ENCODE measurements around the gene UBQLN2. TPM values are rescaled to one million over a fixed set of nuclear protein-coding genes. Genes with fewer than 3 reads are reported as not detected.

The UBQLN2 gene
- polyA plus RNA-seq, 4 donors: 44.2 to 51.1 (median 49.4) TPM

Other genes with a start within 250 kb of the UBQLN2 start
- 100 to 1,000 TPM in 3 of 4 donors, 10 to 100 TPM in 1; 99.9 to 126 (median 110) TPM for gene NBDY, start 165.6 kb downstream of the UBQLN2 start, polyA plus RNA-seq (ENCODE audit: insufficient read length in 4 of 4)